ENCODE data around the gene PRUNE2. TPM values are rescaled to one million over a fixed set of nuclear protein-coding genes. Genes with fewer than 3 reads are reported as not detected.

The PRUNE2 gene
- total RNA-seq, 6 experiments from 2014 or later: 1.4 to 3.3 (median 2.1) TPM

GRCh38 chr9:76796296-76796695, 109.6 kb downstream of the PRUNE2 start:
- ATAC-seq: no peak
- Histone ChIP-seq H3K27ac (no peak overlapping the region), H3K9me3 (no peaks in the 10 kb centered on the region), H3K36me3 (no peaks in the 10 kb centered on the region), H3K4me3 (no peak overlapping the region), H3K27me3 (no peaks in the 10 kb centered on the region), H3K4me1 (no peaks in the 10 kb centered on the region)
- WGBS (ENCODE audit: insufficient coverage, low coverage, low lambda C conversion rate, missing lambda C conversion rate): 58% methylated on average over 5 of the region's 5 CpGs
- TF ChIP-seq POLR2A (IDR thresholded peaks at IDR 0.05): no peak
- no peak for TF ChIP-seq CTCF (IDR thresholded peaks at IDR 0.05)
- DNase-seq: no peak
- intact Hi-C loops (cut with DNase I): no loop called here

GRCh38 chr9:76793784-76794431, 112.0 kb downstream of the PRUNE2 start:
- DNase-seq (no peak), ATAC-seq (no peak)
- no peak for TF ChIP-seq CTCF (IDR thresholded peaks at IDR 0.05)
- 72% methylated on average over 13 of the region's 15 CpGs for WGBS (ENCODE audit: insufficient coverage, low coverage, low lambda C conversion rate, missing lambda C conversion rate)
- intact Hi-C loops (cut with DNase I): no loop called here
- no peaks in the 10 kb centered on the region for H3K27me3 ChIP-seq
- no peaks in the 10 kb centered on the region for H3K4me1 ChIP-seq
- H3K4me3 ChIP-seq: no peak overlapping the region
- no peak overlapping the region for H3K27ac ChIP-seq
- no peaks in the 10 kb centered on the region for H3K36me3 ChIP-seq
- H3K9me3 ChIP-seq: no peaks in the 10 kb centered on the region

- intact Hi-C loops (cut with DNase I): no loop called here
- H3K27ac ChIP-seq: no peak overlapping the region
Measured at GRCh38 chr9:76789840-76790239, 116.1 kb downstream of the PRUNE2 start.

GRCh38 chr9:76787677-76788076, 118.2 kb downstream of the PRUNE2 start:
- DNase-seq: no peak
- no peaks in the 10 kb centered on the region for H3K27me3 ChIP-seq
- TF ChIP-seq POLR2A (IDR thresholded peaks at IDR 0.05) (no peak), CTCF (IDR thresholded peaks at IDR 0.05) (no peak)
- intact Hi-C loops (cut with DNase I): no loop called here
- ATAC-seq: no peak
- H3K4me1 ChIP-seq: no peaks in the 10 kb centered on the region
- no peaks in the 10 kb centered on the region for H3K9me3 ChIP-seq
- H3K36me3 ChIP-seq: no peaks in the 10 kb centered on the region
- 71% methylated on average over 11 of the region's 11 CpGs for WGBS (ENCODE audit: insufficient coverage, low coverage, low lambda C conversion rate, missing lambda C conversion rate)
- H3K27ac ChIP-seq: no peak overlapping the region
- H3K4me3 ChIP-seq: no peak overlapping the region

More at GRCh38 chr9:76789840-76790239, 116.1 kb downstream of the PRUNE2 start:
- DNase-seq (no peak), ATAC-seq (no peak)
- no peak overlapping the region for H3K4me3 ChIP-seq
- H3K36me3 ChIP-seq: no peaks in the 10 kb centered on the region
- TF ChIP-seq CTCF (IDR thresholded peaks at IDR 0.05): no peak
- no peak for TF ChIP-seq POLR2A (IDR thresholded peaks at IDR 0.05)
- H3K27me3 ChIP-seq: no peaks in the 10 kb centered on the region
- 88% methylated on average over 1 of the region's 1 CpG for WGBS (ENCODE audit: insufficient coverage, low coverage, low lambda C conversion rate, missing lambda C conversion rate)
- no peaks in the 10 kb centered on the region for H3K9me3 ChIP-seq
- H3K4me1 ChIP-seq: no peaks in the 10 kb centered on the region
